ENCODE data around the gene TLCD1. TPM values are rescaled to one million over a fixed set of nuclear protein-coding genes. Genes with fewer than 3 reads are reported as not detected.

The TLCD1 gene
- total RNA-seq, 1 donor from 2014 or later, result 3.1 TPM

DNA sequence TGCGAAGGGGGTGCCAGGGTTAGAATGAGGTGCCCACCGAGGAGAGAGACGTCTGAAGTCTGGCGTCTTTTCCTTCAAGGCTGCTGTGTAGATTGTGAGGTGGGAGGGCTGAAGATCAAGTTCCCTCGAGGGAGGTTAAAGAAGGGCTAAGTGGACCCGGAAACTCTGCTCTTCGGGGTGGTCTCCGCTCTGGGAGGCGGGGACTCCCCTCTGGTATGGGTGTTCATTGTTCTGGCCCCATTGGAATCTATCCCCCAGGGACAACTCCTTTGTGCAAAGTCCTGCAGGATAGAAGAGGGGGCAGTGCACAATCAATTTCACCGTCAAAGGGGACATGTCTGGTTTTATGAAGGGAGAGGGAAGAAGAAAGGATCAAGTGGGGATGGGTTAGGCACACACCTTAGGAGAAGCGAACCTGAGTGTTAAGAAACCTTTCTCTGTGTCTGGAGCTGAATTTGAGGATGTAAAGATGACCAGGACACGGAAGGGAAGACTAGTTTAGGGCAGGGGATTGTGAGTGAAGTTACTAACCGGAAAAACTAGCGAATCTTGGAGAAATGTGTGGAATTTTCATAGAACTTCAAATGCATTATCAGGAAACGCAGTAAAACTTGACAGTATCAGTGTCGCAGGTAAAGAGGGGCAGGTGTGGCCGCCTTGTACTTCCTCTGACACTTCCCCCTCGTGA, 7.6 kb downstream of the TLCD1 start:
- Histone ChIP-seq H3K27ac (replicated peaks) (peak overlapping the region; percentile 86), H3K4me1 (peaks cover 71% of the 10 kb centered on the region), H3K27me3 (ENCODE audit: low read depth) (peaks cover 19% of the 10 kb centered on the region), H3K4me3 (peak overlapping the region; percentile 82), H3K9me3 (replicated peaks) (no peaks in the 10 kb centered on the region), H3K36me3 (peaks cover 45% of the 10 kb centered on the region)
- intact Hi-C loops (cut with micrococcal nuclease), result no loop called here
- DNase-seq, result no peak
- TF ChIP-seq, protein P1, sequence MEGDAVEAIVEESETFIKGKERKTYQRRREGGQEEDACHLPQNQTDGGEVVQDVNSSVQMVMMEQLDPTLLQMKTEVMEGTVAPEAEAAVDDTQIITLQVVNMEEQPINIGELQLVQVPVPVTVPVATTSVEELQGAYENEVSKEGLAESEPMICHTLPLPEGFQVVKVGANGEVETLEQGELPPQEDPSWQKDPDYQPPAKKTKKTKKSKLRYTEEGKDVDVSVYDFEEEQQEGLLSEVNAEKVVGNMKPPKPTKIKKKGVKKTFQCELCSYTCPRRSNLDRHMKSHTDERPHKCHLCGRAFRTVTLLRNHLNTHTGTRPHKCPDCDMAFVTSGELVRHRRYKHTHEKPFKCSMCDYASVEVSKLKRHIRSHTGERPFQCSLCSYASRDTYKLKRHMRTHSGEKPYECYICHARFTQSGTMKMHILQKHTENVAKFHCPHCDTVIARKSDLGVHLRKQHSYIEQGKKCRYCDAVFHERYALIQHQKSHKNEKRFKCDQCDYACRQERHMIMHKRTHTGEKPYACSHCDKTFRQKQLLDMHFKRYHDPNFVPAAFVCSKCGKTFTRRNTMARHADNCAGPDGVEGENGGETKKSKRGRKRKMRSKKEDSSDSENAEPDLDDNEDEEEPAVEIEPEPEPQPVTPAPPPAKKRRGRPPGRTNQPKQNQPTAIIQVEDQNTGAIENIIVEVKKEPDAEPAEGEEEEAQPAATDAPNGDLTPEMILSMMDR (IDR thresholded peaks at IDR 0.05; ENCODE audit: borderline replicate concordance), result no peak

DNA sequence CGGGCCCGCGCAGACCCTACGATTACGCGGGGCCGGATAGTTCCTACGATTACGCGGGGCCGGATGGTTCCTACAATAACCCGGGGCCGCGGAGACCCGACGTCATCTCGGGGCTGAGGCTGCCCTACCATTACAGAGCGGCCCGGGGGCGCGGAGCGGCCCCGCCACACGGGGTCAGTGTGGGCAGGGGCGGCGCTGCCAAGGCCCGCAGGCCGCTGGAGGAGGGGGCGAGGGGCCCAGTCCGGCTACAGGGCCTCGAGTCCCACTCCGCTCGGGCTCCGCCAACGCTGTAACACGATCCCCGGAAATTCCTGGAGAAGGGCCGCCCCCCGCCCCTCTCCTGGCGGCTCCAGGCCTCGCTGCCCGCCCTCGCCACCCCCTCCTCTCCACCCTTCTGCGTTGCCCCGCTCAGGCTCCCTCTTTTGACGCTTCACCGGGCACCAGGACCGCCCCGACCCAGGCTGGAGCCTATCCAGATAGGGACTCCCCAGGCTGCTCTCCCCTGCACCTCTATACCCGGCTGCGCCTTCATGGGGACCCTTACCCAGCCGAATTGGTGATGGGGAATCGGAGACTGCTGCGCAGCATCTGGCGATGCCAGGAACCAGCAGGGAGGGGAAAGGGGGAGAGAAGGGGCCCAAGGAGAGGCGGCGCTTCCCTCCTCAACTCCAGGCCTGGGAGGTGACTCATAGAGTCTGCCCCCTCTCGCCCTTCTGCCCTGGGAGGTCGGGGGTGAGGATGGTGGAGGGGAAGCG, 8.3 kb downstream of the TLCD1 start, which contains the start of gene RAB34:
TSS of gene RAB34 (minus strand) at position 291 of the 755 bp plus-strand sequence. CDS start 602 bp downstream, outside the sequence.
- Histone ChIP-seq H3K27me3 (ENCODE audit: low read depth) (peaks cover 19% of the 10 kb centered on the region), H3K36me3 (peaks cover 38% of the 10 kb centered on the region), H3K9me3 (replicated peaks) (no peaks in the 10 kb centered on the region), H3K4me1 (peaks cover 66% of the 10 kb centered on the region), H3K4me3 (peak within 1 kb of the TSS; percentile 82), H3K27ac (replicated peaks) (peak within 1 kb of the TSS; percentile 86)
- intact Hi-C loops (cut with micrococcal nuclease), result no loop called here
- TF ChIP-seq, protein P1 (IDR thresholded peaks at IDR 0.05; ENCODE audit: borderline replicate concordance), result peak; percentile 43
- DNase-seq, result peak; percentile 72

DNA sequence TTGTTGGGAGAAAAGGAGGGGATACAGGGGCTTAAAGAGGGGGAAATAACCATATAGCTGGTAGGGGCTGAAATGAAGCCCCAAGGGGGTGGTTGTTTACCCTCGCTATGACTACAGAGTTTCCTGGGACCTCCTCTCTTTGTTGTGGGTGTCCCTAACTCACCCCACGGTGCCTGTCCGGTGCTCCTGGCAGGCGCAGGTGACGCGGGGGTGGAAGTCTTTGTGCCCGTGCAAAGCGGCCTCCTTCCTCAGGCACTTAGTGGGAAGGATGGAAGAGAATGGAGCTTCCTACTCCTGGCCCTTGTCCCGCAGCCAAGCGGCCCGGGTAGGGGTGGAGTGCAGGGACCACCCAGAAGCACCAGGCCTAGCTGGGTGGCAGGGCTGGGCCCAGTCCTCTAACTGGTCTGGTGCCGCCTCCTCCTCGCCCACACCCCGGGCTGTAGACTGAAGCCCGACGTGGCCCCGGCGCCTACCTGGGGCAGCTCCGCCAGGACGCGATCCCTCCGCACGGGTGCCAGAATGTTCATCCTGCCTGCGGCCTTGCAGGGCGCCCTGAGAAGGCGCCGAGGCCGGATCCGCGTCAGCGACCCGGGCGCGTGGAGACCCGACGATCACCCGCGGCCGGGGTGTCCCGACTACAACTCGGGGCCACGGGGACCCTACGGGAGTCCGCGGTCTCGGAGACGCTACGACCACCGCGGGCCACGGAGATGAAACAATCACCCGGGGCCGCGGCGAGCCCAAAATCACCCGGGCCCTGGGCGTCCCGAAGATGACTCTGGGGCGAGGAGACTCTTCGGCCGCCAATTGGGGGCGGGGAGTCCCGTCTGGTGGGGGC, 9.1 kb downstream of the TLCD1 start:
- H3K9me3 ChIP-seq (replicated peaks), result no peaks in the 10 kb centered on the region
- H3K27me3 ChIP-seq (ENCODE audit: low read depth), result peaks cover 19% of the 10 kb centered on the region
- intact Hi-C loops (cut with micrococcal nuclease), result no loop called here
- TF ChIP-seq, protein P1 (IDR thresholded peaks at IDR 0.05; ENCODE audit: borderline replicate concordance), result no peak
- peak overlapping the region; percentile 86 for H3K27ac ChIP-seq (replicated peaks)
- peak overlapping the region; percentile 82 for H3K4me3 ChIP-seq
- H3K36me3 ChIP-seq, result peaks cover 30% of the 10 kb centered on the region
- DNase-seq, result peak; percentile 34
- H3K4me1 ChIP-seq, result peaks cover 66% of the 10 kb centered on the region

DNA sequence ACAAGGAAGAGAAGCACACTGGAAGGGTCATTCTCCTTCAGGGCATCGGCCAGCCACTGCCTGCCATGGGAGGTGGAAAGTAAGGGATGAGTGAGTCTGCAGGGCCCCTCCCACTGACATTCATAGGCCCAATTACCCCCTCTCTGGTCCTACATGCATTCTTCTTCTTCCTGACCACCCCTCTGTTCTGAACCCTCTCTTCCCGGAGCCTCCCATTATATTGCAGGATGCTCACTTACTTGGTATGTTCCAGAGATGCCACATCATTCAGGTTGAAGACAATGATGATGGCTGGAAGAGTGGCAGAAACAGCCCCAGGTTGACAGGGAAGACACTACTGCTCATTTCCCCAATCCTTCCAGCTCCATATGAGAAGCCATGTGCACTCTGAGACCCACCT, 10.8 kb downstream of the TLCD1 start:
- no peaks in the 10 kb centered on the region for H3K9me3 ChIP-seq (replicated peaks)
- H3K4me1 ChIP-seq, result peaks cover 60% of the 10 kb centered on the region
- TF ChIP-seq, protein P1 (IDR thresholded peaks at IDR 0.05; ENCODE audit: borderline replicate concordance), result no peak
- DNase-seq, result no peak
- intact Hi-C loops (cut with micrococcal nuclease), result no loop called here
- no peak overlapping the region for H3K27ac ChIP-seq (replicated peaks)
- H3K36me3 ChIP-seq, result peaks cover 18% of the 10 kb centered on the region
- no peak overlapping the region for H3K4me3 ChIP-seq
- peaks cover 19% of the 10 kb centered on the region for H3K27me3 ChIP-seq (ENCODE audit: low read depth)

DNA sequence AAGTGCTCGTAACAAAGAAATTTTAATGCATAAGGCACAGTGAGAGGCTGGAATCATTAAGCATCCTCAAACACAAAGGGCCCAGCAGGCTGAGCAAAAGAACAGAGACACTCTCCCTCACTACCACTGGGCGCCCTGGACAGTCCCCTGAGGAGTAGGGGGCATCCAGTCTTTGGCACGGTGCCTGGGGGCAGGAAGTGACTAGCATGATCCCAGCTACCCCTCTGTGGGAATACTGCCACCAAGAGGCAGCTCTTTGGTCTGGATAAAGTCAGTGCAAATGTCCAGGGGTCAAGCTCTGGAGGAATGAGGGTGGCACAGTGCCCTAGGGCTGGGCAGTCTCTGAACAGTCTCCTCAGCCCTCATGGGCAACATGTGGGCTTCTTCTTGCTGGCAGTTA, 11.8 kb downstream of the TLCD1 start:
- Histone ChIP-seq H3K4me3 (no peak overlapping the region), H3K9me3 (replicated peaks) (no peaks in the 10 kb centered on the region), H3K27ac (replicated peaks) (no peak overlapping the region), H3K27me3 (ENCODE audit: low read depth) (peaks cover 19% of the 10 kb centered on the region), H3K4me1 (peaks cover 61% of the 10 kb centered on the region), H3K36me3 (peaks cover 18% of the 10 kb centered on the region)
- intact Hi-C loops (cut with micrococcal nuclease), result no loop called here
- DNase-seq, result no peak
- TF ChIP-seq, protein P1 (IDR thresholded peaks at IDR 0.05; ENCODE audit: borderline replicate concordance), result no peak

Data from left ventricle myocardium inferior (tissue), 1 donor.